ENCODE results near the gene KIAA1755.

GRCh38 chr20:38181207-38181801 lies 79.2 kb downstream of the KIAA1755 start:
- no peak for TF ChIP-seq CTCF (IDR thresholded peaks at IDR 0.05)
- no peak for TF ChIP-seq POLR2A (IDR thresholded peaks at IDR 0.05)

All from heart left ventricle (tissue), 13 donors.